ENCODE results near the gene PLA2G12B.

DNA sequence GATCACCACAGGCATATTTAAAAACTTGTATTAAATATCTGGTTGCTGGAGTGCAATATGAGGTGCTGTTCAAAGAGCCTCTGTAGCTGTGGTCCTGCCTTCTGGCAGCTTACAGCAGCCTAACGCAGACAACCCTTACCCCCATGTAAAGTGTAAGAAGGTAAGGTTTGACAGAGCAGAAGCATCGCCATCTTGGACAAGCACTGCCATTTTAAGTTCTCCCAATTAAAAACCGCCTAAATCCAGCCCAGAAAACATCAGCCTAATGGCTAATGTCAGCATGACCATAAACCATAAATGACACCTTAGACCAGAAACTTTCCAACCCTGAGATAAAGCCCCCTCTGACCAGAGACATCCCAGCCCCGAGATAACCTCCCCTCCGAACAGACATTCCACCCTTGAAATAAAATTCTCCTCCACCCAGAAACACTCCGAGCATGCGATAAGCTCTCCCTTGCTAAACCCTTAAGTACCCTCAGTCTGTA lies 66.4 kb downstream of the PLA2G12B start:
- TF ChIP-seq, protein P1, sequence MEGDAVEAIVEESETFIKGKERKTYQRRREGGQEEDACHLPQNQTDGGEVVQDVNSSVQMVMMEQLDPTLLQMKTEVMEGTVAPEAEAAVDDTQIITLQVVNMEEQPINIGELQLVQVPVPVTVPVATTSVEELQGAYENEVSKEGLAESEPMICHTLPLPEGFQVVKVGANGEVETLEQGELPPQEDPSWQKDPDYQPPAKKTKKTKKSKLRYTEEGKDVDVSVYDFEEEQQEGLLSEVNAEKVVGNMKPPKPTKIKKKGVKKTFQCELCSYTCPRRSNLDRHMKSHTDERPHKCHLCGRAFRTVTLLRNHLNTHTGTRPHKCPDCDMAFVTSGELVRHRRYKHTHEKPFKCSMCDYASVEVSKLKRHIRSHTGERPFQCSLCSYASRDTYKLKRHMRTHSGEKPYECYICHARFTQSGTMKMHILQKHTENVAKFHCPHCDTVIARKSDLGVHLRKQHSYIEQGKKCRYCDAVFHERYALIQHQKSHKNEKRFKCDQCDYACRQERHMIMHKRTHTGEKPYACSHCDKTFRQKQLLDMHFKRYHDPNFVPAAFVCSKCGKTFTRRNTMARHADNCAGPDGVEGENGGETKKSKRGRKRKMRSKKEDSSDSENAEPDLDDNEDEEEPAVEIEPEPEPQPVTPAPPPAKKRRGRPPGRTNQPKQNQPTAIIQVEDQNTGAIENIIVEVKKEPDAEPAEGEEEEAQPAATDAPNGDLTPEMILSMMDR (IDR thresholded peaks at IDR 0.05), result no peak
- TF ChIP-seq POLR2A (IDR thresholded peaks at IDR 0.05), result no peak
- no peak for TF ChIP-seq EP300 (IDR thresholded peaks at IDR 0.05)

Data from gastroesophageal sphincter (tissue), 3 donors.